Panc1 (cell line): Measurements from ENCODE around the gene ATCAY. TPM values are rescaled to one million over a fixed set of nuclear protein-coding genes. Genes with fewer than 3 reads are reported as not detected.

Experiments
- ATAC-seq: fragments of 200-7000 bp; cut with Tn5 transposase; 2 replicates; pipeline ENCODE4 v1.9.1; 2020; ENCODE audit warnings: mild to moderate bottlenecking, moderate library complexity
- BruUV-seq: library from RNA; stranded (reverse); fragments of 400-500 nt; replicated peaks from 2 replicates; lab custom pipeline; 2021; lab: Mats Ljungman, UMichigan
- CTCF ChIA-PET: fragments of 300-600 bp; sonication (Branson Sonifier 250); formaldehyde crosslinking; loops from one replicate; lab custom pipeline; 2022; ENCODE audit warnings: antibody characterized with exemption; lab: Charles Lee
- POLR2A ChIA-PET: fragments of 300-600 bp; sonication (Branson Sonifier 250); formaldehyde crosslinking; loops from one replicate; lab custom pipeline; 2022; ENCODE audit warnings: antibody characterized with exemption; lab: Charles Lee
- DNase-seq: peaks from one replicate; pipeline ENCODE4 v3.0.0-alpha.2; 2010; ENCODE audit warnings: low read depth, low spot score
- H3K27ac ChIP-seq: 2 replicates; pipeline ENCODE4 v1.5.1; 2011; ENCODE audit warnings: mild to moderate bottlenecking, low read length, inconsistent platforms
- H3K27me3 ChIP-seq: fragments of 200-500 bp; sonication (Bioruptor generic); 2 replicates; pipeline ENCODE4 v1.6.0; 2014; ENCODE audit warnings: low read length, inconsistent platforms; ENCODE audit not compliant: control insufficient read depth, insufficient read depth
- H3K36me3 ChIP-seq: fragments of 200-500 bp; sonication (Bioruptor generic); 2 replicates; pipeline ENCODE4 v1.5.1; 2014; ENCODE audit warnings: inconsistent platforms, mild to moderate bottlenecking, low read length, moderate library complexity; ENCODE audit not compliant: control insufficient read depth, insufficient read depth
- H3K4me1 ChIP-seq: 2 replicates; pipeline ENCODE4 v1.5.1; 2011; ENCODE audit warnings: inconsistent platforms, mild to moderate bottlenecking, low read length, moderate library complexity; ENCODE audit not compliant: control insufficient read depth, insufficient read depth
- H3K4me3 ChIP-seq, 2 experiments: 2 replicates each; pipeline ENCODE4 v1.5.1; 2011 to 2012; ENCODE audit warnings: low read depth in 2 of 2, low read length in 2 of 2, mild to moderate bottlenecking in 2 of 2, inconsistent platforms in 1 of 2, moderate library complexity in 1 of 2
- H3K9me3 ChIP-seq: fragments of 200-500 bp; sonication (Bioruptor generic); 2 replicates; pipeline ENCODE4 v1.5.1; 2014; ENCODE audit warnings: low read depth, mild to moderate bottlenecking, inconsistent platforms, low read length, moderate library complexity; ENCODE audit not compliant: control insufficient read depth, insufficient read depth
- POLR2AphosphoS5 ChIP-seq: IDR thresholded peaks from 2 replicates; pipeline ENCODE4 v1.6.1; 2012; ENCODE audit warnings: mild to moderate bottlenecking, low read depth, low read length, moderate library complexity
- SIN3A ChIP-seq: IDR thresholded peaks from 2 replicates; pipeline ENCODE4 v1.6.1; 2012; ENCODE audit warnings: low read depth, mild to moderate bottlenecking, low read length, moderate library complexity, borderline replicate concordance; ENCODE audit not compliant: insufficient read depth
- TCF7L2 ChIP-seq: IDR thresholded peaks from 2 replicates; pipeline ENCODE4 v1.6.1; 2011; ENCODE audit warnings: mild to moderate bottlenecking, low read depth, low read length, inconsistent platforms
- in situ Hi-C: cut with HindIII; loops from 2 replicates; pipeline ENCODE4 v1.10.0; 2016; ENCODE audit warnings: low sequenced_read_pairs, low pct_unique_long_range_greater_than_20kb
- intact Hi-C: fragments of 100-400 bp; cut with micrococcal nuclease; formaldehyde crosslinking; loops from one replicate; pipeline ENCODE4 v1.10.0; 2022; ENCODE audit not compliant: unreplicated experiment
- total RNA-seq: library from RNA; stranded (reverse); gene quantifications from one replicate; pipeline ENCODE4 v1.2.1, GENCODE V29; 2021; ENCODE audit not compliant: unreplicated experiment
- TF ChIP-seq, protein P1 (sequence below): fragments of 450-650 bp; IDR thresholded peaks from 2 replicates; pipeline ENCODE4 v1.5.1; 2017; ENCODE audit warnings: mild to moderate bottlenecking
- TF ChIP-seq, protein P2 (sequence below), 2 experiments: IDR thresholded peaks; 2 replicates each; pipeline ENCODE4 v1.6.1; 2011 to 2012; ENCODE audit warnings: low read depth in 2 of 2, control low read depth in 1 of 2, low read length in 1 of 2, mild to moderate bottlenecking in 1 of 2, moderate library complexity in 1 of 2; ENCODE audit not compliant: insufficient read depth in 1 of 2

The ATCAY gene
- total RNA-seq, 1 experiment from 2014 or later, result 0.15 TPM

DNA sequence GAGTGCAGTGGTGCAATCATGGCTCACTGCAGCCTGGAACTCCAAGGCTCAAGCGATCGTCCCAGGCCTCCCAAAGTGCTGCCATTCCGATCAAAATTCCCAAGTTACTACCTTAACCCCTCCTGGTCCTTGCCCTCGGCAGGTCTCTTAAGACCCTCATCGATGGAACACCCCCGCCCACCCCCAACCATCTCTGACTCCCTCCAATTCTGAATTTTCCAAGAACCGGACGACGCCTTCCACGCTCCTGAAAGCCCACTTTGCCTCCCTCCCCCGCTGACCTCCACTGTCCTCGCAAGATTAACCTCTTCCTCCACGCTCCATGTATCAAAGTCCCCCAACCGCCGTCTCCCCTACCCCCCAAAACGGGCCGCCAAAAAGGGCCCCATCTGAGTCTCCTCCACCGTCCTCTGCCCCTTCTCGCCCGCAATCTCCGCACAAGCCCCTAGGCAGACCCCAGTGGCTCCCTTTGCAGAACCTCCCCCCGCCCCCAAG lies 89.9 kb downstream of the ATCAY start:
- intact Hi-C loops, result no loop called here
- Histone ChIP-seq H3K4me1 (peaks cover 14% of the 10 kb centered on the region), H3K36me3 (no peaks in the 10 kb centered on the region; the same call in 1 of the 2 replicates), H3K4me3 (peak overlapping the region; percentile 75 to 84), H3K27ac (peak overlapping the region; percentile 81), H3K27me3 (no peaks in the 10 kb centered on the region), H3K9me3 (no peaks in the 10 kb centered on the region)
- TF ChIP-seq, protein P1, sequence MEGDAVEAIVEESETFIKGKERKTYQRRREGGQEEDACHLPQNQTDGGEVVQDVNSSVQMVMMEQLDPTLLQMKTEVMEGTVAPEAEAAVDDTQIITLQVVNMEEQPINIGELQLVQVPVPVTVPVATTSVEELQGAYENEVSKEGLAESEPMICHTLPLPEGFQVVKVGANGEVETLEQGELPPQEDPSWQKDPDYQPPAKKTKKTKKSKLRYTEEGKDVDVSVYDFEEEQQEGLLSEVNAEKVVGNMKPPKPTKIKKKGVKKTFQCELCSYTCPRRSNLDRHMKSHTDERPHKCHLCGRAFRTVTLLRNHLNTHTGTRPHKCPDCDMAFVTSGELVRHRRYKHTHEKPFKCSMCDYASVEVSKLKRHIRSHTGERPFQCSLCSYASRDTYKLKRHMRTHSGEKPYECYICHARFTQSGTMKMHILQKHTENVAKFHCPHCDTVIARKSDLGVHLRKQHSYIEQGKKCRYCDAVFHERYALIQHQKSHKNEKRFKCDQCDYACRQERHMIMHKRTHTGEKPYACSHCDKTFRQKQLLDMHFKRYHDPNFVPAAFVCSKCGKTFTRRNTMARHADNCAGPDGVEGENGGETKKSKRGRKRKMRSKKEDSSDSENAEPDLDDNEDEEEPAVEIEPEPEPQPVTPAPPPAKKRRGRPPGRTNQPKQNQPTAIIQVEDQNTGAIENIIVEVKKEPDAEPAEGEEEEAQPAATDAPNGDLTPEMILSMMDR, result no peak
- ATAC-seq (no peak), DNase-seq (no peak)
- POLR2A ChIA-PET, result no interaction called here
- CTCF ChIA-PET, result interaction anchor here (0.5 kb wide), 1 partner anchor 17 kb away, joined by 7 read pairs; no protein-coding TSS in a partner anchor
- BruUV-seq, result no TSS peak
- in situ Hi-C loops, result no loop called here

DNA sequence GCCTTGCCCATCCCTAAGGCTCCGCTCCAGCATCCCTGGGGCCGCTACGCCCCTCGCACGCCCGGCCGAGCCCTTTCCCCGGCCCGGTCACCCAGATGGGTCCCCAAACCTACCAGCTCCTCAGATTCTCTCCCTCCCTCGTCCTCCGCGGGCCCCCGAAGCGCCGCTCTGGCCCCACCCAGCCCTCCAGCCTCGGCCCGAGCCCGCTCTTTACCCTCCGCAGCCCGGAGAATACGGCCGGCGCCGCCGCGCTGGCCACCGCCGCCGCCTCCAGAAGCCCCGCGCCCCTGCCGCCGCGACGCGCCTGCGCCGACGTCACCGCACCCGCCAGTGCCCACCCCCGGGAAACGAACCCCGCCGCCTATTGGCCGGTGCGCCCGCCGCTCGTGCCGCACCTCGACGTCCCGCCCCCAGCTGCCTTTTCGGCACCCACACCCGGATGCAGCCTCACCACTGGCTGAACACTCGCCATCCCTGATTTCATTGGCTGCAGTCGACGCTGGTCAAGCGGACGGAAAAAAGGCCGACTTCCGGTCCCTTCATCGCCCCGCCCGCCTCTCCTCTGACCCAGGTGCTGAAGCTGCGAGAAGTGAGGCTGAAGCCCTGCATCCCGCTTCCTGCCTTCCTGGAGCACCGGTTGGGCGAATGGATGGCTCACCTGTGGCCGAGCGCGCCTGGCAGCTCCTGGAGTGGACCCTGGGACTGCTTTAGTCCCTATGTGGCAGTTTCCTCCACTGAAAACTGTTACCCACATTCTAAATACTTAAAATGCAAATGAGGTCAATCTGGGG lies 90.5 kb downstream of the ATCAY start, which contains the start of gene DAPK3:
DAPK3 (minus strand) TSS at position 292 of the 791 bp plus-strand sequence. CDS start 1,364 bp downstream, outside the sequence.
- TF ChIP-seq POLR2AphosphoS5, result peak; percentile 82
- TF ChIP-seq, protein P2, sequence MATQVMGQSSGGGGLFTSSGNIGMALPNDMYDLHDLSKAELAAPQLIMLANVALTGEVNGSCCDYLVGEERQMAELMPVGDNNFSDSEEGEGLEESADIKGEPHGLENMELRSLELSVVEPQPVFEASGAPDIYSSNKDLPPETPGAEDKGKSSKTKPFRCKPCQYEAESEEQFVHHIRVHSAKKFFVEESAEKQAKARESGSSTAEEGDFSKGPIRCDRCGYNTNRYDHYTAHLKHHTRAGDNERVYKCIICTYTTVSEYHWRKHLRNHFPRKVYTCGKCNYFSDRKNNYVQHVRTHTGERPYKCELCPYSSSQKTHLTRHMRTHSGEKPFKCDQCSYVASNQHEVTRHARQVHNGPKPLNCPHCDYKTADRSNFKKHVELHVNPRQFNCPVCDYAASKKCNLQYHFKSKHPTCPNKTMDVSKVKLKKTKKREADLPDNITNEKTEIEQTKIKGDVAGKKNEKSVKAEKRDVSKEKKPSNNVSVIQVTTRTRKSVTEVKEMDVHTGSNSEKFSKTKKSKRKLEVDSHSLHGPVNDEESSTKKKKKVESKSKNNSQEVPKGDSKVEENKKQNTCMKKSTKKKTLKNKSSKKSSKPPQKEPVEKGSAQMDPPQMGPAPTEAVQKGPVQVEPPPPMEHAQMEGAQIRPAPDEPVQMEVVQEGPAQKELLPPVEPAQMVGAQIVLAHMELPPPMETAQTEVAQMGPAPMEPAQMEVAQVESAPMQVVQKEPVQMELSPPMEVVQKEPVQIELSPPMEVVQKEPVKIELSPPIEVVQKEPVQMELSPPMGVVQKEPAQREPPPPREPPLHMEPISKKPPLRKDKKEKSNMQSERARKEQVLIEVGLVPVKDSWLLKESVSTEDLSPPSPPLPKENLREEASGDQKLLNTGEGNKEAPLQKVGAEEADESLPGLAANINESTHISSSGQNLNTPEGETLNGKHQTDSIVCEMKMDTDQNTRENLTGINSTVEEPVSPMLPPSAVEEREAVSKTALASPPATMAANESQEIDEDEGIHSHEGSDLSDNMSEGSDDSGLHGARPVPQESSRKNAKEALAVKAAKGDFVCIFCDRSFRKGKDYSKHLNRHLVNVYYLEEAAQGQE (IDR thresholded peaks at IDR 0.05; ENCODE audit: insufficient read depth in 1 of 2, low read depth in 2 of 2, low read length in 1 of 2), result peak; percentile 88 to 95
- 0 out of 2 replicates have a peak, but pooled peaks have one; percentile 46 for TF ChIP-seq TCF7L2
- TF ChIP-seq, protein P1, result no peak
- no peak for TF ChIP-seq SIN3A
- in situ Hi-C loops (no loop called here), intact Hi-C loops (no loop called here)
- Histone ChIP-seq H3K27ac (peak within 1 kb of the TSS; percentile 81), H3K4me1 (peaks cover 14% of the 10 kb centered on the region), H3K27me3 (no peaks in the 10 kb centered on the region), H3K9me3 (no peaks in the 10 kb centered on the region), H3K36me3 (peaks cover 2% of the 10 kb centered on the region), H3K4me3 (peak within 1 kb of the TSS; percentile 75 to 84)
- DNase-seq, result peak; percentile 88
- BruUV-seq, result no TSS peak
- peak; percentile 89 for ATAC-seq
- ChIA-PET CTCF (interaction anchor here (0.7 kb wide), 1 partner anchor 14 kb away, joined by 9 read pairs; the partner anchor contains the start of gene EEF2), POLR2A (no interaction called here)
